GM12892 (cell line): ENCODE measurements around the gene APOL2.

Experiments used
- POLR2A ChIP-seq: IDR thresholded peaks from 2 replicates; pipeline ENCODE4 v1.6.1; 2011; ENCODE audit warnings: low read depth, low read length, control low read depth
- POLR2AphosphoS5 ChIP-seq: IDR thresholded peaks from 2 replicates; pipeline ENCODE4 v1.6.1; 2011; ENCODE audit warnings: low read depth, low read length, control low read depth
- TAF1 ChIP-seq: IDR thresholded peaks from 2 replicates; pipeline ENCODE4 v1.6.1; 2011; ENCODE audit warnings: low read depth, mild to moderate bottlenecking, control low read depth, low read length, borderline replicate concordance

DNA sequence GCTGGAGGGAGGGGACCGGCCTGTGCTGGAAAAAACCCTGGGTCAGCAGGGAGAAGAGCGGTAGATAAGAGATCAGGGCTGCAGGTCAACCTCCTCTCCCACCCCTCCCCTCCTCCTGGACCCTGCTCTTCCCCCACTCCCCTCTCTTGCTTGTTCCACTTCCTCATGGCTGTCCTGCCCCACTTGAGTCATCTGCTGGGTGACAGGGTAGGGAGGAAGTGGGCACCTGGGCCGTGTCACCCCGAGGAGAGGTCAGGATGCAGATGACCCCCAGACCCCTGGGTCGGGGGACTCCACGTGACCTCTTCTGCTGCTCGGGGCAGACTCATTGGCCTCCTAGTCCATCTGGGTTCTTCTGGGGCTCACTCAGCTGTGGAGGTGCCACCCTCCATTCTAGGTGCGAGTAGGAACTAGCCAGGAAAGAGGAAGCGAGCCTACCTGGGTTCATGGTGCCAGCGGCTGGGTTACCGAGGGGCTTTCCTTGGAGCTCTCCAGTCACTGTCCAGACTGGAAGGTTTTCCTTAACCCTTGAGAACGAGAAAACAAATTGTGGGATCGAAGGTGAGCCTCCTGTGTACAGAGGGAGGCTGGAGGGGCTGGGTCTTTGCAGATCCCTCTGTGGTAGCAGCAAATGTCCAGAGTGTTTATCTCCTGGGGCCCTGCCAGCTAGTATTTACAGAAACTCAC lies 6.5 kb downstream of the APOL2 start:
- TF ChIP-seq POLR2A, result no peak
- no peak for TF ChIP-seq TAF1
- TF ChIP-seq POLR2AphosphoS5, result no peak
